SKM-1 treated with dmso at 0.1 percent for 144 hours (cell line): ENCODE data around the gene C1orf52.

Experiments
- DNase-seq: peaks from one replicate; lab custom pipeline; 2025; ENCODE audit not compliant: unreplicated experiment; lab: John Stamatoyannopoulos, UW

Gene C1orf52

GRCh38 chr1:85237613-85238012 lies 21.8 kb downstream of the C1orf52 start:
- DNase-seq: no peak

DNA sequence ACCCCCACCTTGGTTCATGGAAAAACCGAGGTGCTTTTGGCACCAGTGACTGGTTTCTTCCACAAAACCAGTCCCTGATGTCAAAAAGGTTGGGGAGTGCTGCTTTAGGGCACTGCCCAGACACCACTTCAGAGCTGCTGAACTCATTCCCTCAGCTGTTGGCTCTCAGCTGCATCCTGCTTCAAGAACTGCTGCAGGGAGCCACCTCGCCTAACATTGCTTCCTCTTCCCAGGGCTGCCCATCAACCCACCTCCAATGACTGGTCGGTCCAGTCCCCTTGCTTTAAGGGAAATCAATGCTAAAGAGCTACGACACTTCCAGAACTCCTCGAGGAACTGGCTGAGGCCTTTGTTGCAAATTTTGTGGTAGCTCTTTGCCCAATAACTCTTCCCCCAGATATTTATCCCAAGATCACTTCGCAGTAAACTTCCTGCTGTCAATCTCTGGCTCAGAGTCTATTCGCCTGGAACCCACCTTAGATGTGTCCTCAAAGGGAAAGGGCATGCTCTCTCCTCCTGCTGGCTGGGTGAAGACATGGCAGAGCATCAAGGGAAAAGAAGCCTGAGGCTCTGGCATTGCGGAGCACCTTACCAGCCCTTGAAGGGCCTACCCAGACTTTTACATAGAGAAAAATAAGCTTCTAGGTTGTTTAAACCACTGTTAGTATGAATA lies 29.0 kb downstream of the C1orf52 start:
- DNase-seq: no peak

- DNase-seq: no peak
These were observed 29.8 kb downstream of the C1orf52 start for GRCh38 chr1:85229574-85230097.

- no peak for DNase-seq
These were observed 30.5 kb downstream of the C1orf52 start for GRCh38 chr1:85228972-85229371.

- no peak for DNase-seq
These were observed 33.7 kb downstream of the C1orf52 start for GRCh38 chr1:85225624-85226380.

GRCh38 chr1:85224734-85225623 lies 34.5 kb downstream of the C1orf52 start:
- no peak for DNase-seq

- DNase-seq: no peak
These were observed 35.2 kb downstream of the C1orf52 start for GRCh38 chr1:85224295-85224694.

GRCh38 chr1:85223334-85223733 lies 36.1 kb downstream of the C1orf52 start:
- DNase-seq: no peak

DNA sequence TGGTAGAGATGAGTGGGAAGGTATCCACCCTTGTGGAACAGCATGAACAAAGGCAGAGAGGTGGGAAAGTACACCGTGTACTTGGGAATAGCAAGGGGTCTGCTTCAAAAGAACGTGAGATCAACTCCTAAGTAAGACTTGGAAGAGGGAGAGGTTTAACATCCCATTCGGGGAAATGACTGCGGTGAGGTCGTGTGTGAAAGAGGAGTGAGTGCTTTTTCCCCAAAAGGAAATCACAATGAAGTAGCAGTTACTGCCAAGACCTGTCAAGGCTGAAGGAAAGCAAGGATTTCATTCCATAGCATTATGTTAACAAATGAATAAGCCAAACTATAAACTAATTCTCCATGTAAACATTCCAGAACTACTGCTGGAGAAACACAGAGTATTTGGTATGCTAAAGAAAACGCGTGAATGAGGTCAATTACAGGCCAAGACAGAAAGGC lies 38.7 kb downstream of the C1orf52 start:
- no peak for DNase-seq

- DNase-seq: no peak
These were observed 39.4 kb downstream of the C1orf52 start for GRCh38 chr1:85219853-85220610.

DNA sequence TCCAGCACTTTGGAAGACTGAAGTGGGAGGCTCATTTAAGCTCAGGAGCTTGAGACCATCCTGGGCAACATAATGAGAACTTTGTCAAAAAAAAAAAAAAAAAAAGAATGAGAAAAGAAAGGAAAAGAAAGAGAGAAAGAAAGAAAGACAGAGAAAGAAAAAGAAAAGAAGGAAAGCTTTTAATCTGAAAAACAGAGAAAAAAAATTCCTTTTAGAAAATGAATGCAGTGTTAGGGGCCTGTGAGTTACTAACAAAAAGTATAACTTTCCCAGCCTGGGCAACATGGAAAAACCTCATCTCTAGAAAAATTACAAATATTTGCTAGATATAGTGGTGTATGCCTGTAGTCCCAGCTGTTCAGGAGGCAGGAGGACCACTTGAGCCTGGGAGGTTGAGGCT lies 42.8 kb downstream of the C1orf52 start:
- no peak for DNase-seq

DNA sequence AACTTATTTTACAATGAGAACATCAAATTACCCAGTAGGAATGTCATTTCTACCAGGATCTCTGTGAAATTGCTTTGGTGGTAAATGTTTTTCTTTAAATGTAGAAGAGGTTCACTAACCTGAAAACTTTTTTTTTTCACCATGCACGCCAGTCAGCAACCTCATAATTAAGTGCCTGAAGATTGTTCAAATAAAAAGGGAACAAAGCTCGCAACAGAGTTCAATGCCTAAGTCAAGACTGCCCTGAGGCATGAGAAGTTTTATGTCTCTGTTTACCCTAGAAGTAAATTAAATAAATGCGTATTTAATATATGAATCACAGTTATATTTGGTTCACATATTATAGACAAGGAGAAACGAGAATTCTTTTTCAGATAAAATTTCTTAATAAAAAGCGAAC lies 44.8 kb downstream of the C1orf52 start:
- no peak for DNase-seq

- no peak for DNase-seq
These were observed 51.0 kb downstream of the C1orf52 start for GRCh38 chr1:85208488-85208887.

- no peak for DNase-seq
These were observed 55.8 kb downstream of the C1orf52 start for GRCh38 chr1:85203573-85204171.

GRCh38 chr1:85202864-85203255 lies 56.6 kb downstream of the C1orf52 start:
- no peak for DNase-seq

DNA sequence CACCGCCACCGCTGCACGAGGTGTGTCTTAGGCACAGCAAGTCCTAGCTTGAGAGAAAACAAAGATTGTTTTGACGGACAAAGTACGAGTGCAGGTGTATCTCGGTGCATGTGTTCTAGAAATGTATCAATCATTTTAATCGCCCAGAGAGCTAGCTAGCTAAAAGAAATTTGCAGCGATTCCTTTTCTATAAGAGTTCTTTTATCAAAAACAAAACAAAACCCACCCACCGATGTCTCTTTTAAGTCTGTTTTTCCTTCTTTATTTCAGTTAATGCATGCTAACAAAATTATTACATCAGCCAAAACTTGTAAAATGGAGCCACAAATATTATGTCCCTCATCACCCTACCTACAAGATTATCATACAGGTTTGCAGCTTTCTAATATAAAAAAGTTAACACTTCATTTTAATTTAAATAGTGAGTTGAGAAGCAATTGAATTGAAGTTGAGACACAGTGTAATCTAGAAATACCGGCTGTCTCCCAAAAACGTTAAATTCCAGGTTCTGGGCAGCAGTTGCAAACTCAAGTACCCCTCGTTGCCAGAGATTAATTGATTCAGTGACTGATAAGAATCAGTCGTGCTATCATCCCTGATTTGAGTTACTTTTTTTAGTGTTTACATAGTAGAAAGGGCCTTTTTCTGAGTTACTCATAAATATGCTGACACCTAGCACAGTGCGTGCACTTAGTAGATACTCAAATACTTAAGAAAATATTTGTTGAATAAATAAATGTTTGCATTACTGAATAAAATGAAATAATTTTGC lies 57.2 kb downstream of the C1orf52 start:
- DNase-seq: no peak

DNA sequence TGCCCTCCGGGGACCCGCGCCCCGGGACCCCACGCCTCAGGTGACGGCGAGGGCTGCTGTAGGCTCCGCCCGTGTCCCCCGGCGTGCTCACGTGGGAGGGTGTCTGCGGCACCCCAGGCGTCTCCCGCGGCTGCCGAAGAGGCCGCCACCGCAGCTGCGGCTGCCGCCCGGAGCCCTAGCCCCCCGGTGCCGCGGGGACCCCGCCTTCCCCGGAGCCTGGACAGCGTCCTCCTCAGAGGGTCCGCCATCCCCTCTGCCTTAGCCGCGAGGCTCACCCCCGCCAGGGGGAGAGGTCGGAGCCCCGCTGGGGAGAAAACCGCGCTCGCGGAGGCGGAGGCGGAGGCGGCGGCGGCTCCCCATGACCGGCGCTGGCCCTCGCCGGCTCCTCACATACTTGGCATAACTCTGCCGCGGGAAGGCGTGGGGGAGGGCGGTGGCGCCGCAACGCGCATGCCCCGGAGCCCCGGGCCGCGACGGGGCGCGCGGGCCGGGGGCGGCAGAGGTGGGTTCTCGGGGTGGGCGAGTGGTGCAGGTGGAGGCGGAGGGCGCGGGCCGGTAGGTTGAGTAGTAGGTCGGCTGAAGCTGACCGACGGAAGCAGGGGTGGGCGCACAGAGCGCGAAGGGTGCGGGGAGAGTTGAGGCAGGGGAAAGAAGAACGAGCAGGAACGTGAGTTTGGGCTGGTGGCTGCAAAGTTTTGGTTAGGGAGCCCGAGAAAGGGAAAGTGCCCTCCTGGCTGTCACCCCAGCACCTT lies 57.9 kb downstream of the C1orf52 start:
- peak; percentile 54 for DNase-seq

DNA sequence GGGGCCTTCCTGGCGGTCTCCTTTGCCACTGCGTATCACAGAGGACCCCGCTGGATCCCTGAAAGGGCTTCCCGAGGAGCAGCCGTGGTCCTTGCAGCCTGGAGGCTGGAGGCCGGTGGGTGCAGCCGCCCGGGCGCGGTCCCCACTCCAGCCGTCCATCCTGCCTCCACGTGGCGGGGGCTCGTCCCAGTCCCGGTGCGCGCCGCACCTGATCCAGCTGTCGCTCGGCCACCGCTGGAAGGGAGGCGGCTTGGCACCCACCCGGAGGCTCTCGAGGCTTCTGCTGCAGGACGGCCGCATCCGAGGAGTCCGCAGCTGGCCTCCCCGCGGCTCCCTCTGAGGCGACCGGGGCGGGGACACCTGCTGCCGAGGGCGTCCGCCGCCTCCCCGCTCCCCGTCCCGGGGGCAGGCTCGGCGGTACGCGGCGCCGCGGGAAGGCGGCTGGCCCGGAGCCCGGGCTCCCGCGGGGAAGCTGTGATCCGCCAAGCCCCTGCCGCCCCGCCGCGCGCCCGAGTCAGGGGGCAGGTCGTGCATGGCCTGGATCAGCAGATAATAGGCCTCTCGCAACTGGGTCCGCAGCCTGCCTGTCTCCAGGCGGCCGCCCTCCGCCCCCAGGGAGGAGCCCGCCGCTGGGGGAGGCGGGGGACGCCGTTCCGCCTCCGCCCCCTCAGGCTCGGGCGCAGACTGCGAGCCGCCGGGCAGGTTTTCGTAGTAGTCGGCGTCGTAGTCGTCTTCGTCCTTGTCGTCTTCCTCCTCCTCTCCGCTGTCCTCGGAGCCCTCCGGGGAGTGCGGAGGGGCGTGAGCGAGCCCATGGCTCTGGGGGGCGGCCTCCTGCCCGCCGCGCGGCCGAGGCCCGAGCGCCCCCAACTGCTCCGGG lies 58.8 kb downstream of the C1orf52 start, which contains the start of gene SYDE2:
TSS of gene SYDE2 (minus strand) at position 554 of the 877 bp plus-strand sequence. CDS start at position 534, 20 bp downstream.
- peak; percentile 78 for DNase-seq
